AG09309 (cell line): ENCODE data around the gene ACACA.
"Not testable (repeated sequence)": the region's sequence is repeated elsewhere in the genome, so short reads cannot be mapped to it uniquely, and the experiment has no call there.

Experiments
- DNase-seq: peaks from one replicate; pipeline ENCODE4 v3.0.0-alpha.2; 2010; ENCODE audit warnings: low read depth
- H3K4me3 ChIP-seq: 2 replicates; pipeline ENCODE4 v1.5.1; 2011; ENCODE audit warnings: mild to moderate bottlenecking, low read depth, low read length, moderate library complexity; ENCODE audit not compliant: control insufficient read depth
- TF ChIP-seq, protein P1 (sequence below): IDR thresholded peaks from 2 replicates; pipeline ENCODE4 v1.5.1; 2011; ENCODE audit warnings: mild to moderate bottlenecking, low read depth, low read length, inconsistent platforms; ENCODE audit not compliant: insufficient read depth, control insufficient read depth; ENCODE audit errors: missing control alignments

ACACA gene

DNA sequence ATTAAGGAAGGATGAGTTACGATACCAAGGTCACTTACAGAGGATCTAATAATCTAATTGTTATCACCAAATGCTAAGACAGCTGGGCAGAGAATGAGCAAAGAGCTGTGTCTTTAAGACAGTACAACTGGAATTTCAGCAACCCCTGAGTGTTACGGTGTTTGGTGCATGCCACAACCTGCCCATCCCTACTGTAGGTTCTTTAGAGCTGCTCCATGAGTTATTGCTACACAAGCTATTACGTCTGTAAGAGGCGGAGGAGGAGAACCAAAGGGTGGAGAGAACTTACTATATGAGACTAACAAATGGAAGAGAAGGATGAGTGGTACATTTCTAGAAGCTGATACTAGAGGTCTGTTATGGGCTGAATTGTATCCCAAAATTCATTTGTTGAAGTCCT is 45.1 kb downstream of the ACACA start:
- H3K4me3 ChIP-seq: no peak overlapping the region
- no peak for DNase-seq
- TF ChIP-seq, protein P1, sequence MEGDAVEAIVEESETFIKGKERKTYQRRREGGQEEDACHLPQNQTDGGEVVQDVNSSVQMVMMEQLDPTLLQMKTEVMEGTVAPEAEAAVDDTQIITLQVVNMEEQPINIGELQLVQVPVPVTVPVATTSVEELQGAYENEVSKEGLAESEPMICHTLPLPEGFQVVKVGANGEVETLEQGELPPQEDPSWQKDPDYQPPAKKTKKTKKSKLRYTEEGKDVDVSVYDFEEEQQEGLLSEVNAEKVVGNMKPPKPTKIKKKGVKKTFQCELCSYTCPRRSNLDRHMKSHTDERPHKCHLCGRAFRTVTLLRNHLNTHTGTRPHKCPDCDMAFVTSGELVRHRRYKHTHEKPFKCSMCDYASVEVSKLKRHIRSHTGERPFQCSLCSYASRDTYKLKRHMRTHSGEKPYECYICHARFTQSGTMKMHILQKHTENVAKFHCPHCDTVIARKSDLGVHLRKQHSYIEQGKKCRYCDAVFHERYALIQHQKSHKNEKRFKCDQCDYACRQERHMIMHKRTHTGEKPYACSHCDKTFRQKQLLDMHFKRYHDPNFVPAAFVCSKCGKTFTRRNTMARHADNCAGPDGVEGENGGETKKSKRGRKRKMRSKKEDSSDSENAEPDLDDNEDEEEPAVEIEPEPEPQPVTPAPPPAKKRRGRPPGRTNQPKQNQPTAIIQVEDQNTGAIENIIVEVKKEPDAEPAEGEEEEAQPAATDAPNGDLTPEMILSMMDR: no peak

DNA sequence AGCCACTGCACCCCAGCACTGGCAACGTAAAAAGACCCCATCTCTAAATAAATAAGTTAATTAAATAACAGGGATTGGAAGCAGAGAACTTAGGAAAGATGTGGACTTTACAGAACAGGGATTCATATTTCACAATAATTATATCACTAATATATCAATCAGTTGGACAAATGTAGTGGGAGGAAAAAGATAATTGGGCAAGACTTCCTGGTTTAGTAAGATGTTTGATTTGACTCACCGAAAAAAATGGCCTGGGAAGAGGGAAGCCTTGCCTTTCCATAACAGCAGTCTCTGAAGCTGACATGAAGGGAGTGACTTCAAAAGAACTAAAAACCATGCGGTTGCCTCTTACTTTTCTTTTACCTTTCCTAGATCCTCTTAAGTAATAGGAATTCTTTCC is 46.0 kb downstream of the ACACA start:
- no peak for DNase-seq
- no peak overlapping the region for H3K4me3 ChIP-seq
- TF ChIP-seq, protein P1: no peak

DNA sequence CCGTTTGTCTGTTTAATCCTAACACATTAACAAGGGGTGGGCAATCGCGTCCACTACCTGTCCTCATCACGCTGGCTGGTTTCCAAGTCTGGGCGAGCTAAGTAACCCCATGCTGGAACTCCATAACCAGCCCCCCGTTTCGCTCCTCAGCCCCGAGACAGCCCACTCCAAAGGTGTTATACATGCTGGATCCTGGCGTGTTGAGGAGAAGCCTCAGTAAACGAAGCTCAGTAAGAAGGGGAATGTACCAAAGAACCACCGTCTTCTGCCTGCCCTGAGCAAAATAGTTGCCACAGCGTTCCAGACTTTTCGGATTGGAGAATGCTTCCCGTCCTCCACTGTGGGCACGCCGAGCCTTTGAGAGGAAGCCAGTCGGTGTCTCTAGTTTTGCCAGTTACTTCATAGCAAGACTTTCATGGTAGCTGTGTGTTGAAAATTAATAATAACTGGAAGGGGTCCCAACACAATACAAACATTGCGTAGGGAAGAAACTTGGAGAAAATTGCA is 46.9 kb downstream of the ACACA start:
- no peak for DNase-seq

DNA sequence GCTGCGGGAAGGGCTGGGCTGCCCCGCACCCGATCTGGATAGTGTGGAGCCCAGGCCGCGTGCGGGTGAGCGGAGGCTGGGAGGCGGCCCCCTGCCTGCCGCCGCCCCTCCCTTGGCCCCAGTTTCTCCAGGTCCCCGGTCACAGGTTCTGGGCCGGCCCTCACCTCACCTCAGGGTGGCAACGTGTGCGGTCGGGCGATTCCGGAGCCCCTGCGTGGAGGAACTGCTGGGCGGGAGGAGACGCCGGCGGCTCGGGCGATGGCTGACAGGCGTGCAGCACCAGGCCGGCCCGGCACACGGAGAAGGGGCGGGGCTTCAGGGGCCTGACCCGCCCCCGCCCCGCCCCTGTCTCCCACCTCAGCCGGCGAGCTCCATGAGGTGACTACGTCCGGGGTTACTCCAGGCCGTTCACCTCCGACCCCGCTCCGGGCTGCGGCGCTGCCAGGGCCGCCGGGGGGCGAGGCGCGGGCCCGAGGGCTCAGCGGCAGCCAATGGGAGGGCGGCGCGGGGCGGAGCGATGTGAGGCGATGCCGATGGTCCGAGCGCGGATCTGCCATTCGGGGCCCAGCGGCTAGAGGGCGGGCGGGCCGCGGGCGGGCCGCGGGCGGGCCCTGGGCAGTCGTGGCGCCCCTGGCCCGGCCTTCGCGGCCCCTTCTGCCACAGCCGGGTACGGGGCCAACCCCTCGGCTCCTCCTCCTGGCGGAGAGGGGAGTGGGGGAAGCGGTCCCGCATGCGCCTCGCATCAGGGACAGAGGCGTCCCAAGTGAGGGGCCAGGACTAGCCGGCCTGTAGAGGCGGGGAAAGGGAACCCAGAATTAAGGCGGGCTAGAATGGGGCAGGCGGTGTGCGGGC is 47.6 kb downstream of the ACACA start:
- H3K4me3 ChIP-seq: peak overlapping the region; percentile 56
- DNase-seq: no peak
- TF ChIP-seq, protein P1: no peak

More for the DNA sequence above, 46.9 kb downstream of the ACACA start:
- TF ChIP-seq, protein P1: no peak
- H3K4me3 ChIP-seq: peak overlapping the region; percentile 48

DNA sequence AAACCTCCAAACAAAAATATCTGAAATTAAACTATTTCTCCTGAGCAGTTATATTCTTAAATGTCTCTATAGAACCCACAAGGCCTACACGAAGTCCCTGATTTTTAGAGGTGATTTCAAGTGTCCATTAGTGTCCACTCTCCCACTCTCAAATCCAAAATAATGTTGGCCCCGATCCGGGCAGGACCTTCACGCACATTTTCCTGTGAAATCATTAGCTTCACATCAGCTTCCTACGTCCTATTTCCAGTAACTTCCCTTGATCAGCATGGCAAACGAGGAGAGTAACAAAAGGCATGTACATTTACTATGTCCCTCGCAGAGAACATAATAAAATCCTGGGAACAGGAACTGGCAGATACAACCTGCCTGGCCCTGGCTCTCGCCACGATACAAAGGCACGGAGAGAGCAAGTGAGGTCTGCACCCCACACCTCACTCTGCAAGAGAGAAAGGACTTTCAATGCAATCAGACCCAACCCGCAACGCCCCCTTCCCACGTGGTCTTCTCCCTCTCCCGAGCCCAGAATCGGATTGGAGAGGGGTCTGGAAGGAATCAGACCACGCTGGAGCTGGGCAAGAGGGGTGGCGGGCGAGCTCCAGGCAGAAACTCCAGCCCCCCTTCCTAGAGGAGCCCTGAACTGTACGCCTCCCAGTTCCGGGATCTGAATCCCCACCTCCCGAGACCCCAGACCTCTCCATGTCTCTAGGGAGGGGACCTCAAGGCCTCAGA is 48.4 kb downstream of the ACACA start:
- H3K4me3 ChIP-seq: peak overlapping the region; percentile 56
- TF ChIP-seq, protein P1: no peak
- DNase-seq: no peak

DNA sequence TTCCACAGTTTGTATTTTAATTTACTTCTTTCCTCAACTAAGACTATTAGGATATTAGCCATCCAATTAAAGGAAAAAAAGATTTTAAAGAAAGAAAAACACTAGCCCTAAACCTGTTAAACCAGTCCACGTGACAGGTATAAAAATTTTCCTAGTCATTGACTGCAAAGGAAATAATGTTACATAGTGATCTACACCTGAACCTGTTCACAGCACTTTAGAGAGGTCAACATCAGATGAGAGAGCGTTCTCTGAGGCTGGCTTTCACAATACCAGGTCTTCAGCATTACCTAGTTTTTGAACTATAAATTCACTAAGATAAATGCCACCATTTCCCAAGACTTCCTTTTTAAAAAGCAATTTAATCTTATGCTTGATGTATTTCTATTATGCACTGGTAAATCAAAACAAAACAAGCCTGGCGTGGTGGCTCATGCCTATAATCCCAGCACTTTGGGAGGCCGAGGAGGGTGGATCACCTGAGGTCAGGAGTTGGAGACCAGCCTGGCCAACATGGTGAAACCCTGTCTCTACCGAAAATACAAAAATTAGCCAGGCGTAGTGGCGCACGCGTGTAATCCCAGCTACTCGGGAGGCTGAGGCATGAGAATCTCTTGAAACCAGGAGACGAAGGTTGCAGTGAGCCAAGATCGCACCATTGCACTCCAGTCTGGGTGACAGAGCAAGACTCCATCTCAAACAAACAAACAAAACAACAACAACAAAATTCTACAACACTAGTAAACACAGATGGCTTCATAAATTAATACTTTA is 49.7 kb downstream of the ACACA start:
- DNase-seq, H3K4me3 ChIP-seq: not testable (repeated sequence)

DNA sequence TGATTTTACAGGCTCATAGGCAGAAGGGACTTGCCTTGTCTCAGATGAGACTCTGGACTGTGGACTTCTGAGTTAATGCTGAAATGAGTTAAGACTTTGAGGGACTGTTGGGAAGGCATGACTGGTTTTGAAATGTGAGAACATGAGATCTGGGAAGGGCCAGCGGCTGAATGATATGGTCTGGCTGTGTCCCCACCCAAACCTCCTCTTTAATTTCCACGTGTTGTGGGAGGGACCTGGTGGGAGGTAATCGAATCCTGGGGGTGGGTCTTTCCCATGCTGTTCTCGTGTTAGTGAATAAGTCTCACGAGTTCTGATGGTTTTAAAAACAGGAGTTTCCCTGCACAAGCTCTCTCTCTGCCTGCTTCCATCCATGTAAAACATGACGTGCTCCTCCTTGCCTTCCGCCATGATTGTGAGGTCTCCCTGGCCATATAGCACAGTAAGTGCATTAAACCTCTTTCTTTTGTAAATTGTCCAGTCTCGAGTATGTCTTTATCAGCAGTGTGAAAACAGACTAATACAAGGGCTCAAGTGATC is 59.7 kb downstream of the ACACA start:
- not testable (repeated sequence) for H3K4me3 ChIP-seq, DNase-seq
